ENCODE results near the gene RNASEL.

RNASEL gene

DNA sequence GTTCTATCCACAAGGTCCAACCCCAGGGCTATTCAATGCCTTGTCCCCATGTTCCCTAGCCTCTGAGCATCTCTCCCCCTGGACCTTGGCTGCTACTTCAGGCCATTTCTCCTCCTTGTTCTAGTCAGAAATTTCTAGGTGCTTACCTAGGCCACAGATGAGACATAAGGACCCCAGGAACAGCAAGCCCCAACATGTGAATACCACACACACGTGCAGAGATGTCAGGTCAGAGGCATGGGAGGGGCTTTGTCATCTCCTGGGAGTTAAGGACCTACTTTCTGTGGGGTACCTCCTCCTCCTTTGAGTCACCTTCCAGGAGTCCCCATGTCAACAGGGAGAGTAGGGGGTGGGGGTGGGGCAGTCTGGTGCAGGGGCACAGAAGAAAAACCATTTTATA is 22.3 kb upstream of the RNASEL start:
- TF ChIP-seq, protein P1, sequence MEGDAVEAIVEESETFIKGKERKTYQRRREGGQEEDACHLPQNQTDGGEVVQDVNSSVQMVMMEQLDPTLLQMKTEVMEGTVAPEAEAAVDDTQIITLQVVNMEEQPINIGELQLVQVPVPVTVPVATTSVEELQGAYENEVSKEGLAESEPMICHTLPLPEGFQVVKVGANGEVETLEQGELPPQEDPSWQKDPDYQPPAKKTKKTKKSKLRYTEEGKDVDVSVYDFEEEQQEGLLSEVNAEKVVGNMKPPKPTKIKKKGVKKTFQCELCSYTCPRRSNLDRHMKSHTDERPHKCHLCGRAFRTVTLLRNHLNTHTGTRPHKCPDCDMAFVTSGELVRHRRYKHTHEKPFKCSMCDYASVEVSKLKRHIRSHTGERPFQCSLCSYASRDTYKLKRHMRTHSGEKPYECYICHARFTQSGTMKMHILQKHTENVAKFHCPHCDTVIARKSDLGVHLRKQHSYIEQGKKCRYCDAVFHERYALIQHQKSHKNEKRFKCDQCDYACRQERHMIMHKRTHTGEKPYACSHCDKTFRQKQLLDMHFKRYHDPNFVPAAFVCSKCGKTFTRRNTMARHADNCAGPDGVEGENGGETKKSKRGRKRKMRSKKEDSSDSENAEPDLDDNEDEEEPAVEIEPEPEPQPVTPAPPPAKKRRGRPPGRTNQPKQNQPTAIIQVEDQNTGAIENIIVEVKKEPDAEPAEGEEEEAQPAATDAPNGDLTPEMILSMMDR (IDR thresholded peaks at IDR 0.05; ENCODE audit: low read depth, low read length) = no peak
- DNase-seq (ENCODE audit: extremely low read depth, low read depth) = no peak

GRCh38 chr1:182610606-182611194 is 21.6 kb upstream of the RNASEL start:
- TF ChIP-seq, protein P1 (IDR thresholded peaks at IDR 0.05; ENCODE audit: low read depth, low read length) = no peak
- no peak for DNase-seq (ENCODE audit: extremely low read depth, low read depth)

DNA sequence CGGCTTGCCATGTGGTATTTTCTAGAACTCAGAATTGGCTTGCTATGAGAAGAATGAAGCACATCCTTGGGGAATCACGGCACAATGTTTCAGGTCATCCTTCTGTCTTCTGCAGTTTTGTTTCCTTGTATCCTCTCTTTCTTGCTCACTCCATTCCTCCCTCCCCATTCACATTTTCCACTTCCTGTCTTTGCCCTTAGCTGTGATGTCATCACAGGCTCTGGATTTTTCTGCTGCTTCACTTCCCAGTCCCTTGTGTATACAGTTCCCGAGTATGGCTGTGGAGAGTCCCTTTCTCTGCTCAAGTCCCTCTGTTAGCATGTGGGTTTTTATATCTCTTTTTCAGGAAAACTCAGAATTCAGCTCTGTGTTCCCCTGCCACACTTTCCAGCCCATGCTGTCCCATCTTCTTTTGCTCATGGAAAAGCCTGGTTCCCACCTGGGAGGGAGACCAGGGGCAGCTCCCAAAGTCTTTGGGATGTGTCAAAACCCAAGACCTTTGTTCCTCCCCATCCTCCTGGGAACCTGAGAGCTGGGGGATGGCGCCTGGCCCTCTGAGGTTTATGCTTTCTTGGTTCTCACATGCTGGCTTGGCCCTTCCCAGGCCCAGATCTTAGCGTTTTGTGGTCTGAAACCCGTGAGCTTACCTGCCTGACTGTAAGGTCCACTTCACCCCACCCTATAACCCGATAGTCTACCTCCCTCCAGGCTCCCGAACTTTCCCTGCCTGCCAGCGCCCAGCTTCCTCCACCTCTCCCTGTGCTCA is 20.0 kb upstream of the RNASEL start:
- TF ChIP-seq, protein P1 (IDR thresholded peaks at IDR 0.05; ENCODE audit: low read depth, low read length) = no peak
- DNase-seq (ENCODE audit: extremely low read depth, low read depth) = no peak

DNA sequence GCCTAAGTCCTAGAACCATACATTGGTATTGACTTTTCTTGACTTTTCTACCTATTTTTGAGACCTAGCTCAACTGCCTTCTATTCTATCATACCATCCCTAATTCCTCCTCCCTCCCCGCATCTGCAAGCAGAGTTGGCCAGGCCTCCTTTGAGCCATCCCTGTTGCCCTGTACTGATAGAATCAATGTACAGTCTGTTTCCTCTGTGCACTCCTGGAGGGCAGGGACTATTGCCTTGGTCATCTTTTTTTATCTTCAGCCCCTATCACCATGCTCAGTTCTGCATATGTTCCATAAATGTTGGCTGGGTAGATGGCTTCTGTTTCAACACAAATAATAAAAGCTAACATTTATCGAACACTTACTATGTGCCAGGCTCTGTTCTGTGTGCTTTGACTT is 19.2 kb upstream of the RNASEL start:
- no peak for DNase-seq (ENCODE audit: extremely low read depth, low read depth)
- TF ChIP-seq, protein P1 (IDR thresholded peaks at IDR 0.05; ENCODE audit: low read depth, low read length) = no peak

DNA sequence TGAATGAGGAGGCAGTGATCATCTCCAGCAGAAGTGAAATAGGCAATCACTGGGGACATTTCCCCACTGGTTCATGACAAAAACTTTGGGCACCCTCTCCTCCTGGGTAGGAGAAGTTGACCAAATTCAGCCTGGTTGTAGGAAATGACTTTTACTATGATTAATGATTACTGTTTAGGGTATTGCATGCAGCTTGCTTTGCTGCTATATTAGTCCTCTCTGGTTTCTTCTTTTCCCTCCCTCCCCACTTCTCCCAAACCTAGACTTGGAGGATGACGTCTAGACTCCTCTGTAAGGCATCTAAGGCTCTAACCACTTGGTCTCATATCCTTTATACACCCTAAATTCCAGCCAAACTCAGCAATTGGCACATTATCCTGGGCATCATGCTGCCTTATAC is 18.5 kb upstream of the RNASEL start:
- DNase-seq (ENCODE audit: extremely low read depth, low read depth) = no peak
- TF ChIP-seq, protein P1 (IDR thresholded peaks at IDR 0.05; ENCODE audit: low read depth, low read length) = no peak

DNA sequence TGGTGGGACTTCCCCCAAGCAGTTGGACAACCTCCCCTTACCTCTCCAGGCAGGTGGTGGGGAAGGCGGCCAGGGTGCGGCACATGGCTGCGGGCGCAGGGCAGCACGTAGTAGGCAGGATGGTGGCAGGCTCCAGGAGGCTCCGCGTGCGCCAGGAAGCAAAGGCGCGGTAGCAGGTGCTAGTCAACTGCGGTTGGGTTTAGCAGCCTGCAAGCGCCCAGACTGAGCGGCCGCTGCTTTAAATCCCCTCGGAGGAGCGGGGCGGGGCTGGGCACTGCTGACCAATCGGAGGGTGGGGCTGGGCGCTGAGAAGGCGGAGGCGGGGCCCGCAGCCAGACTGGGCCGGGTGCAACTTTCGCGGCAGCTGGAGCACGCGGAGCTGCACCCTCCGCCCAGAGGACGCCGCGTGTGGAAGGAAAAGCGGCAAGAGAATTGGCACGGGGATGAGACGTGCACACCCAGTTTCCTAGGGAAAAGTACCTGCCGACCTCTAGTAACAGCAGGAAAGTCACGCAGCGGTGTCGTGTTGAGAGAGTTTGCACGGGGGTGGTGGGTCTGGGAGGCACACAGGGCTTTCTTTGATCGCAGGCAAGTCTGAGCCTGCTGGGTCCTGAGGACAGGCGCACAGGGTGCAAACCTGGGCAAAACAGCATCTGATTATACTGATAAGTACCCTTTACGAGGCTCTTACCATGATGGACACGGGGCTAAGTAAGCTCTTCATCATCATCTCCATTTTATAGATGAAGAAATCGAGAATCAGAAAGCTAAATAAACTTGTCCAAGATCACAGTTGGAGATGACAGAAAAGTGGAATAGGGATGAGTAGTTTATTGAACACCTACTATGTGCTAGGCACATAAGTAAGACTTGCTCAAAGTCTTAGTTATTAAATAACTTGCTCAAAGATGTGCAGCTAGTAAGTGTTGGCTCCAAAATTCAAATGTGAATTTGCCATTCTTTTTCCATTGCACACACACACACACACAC is 15.4 kb upstream of the RNASEL start, which contains the start of gene RGS16:
TSS of gene RGS16 (minus strand) at position 215 of the 990 bp plus-strand sequence. CDS start at position 85, 130 bp downstream.
- DNase-seq (ENCODE audit: extremely low read depth, low read depth) = no peak
- TF ChIP-seq, protein P1 (IDR thresholded peaks at IDR 0.05; ENCODE audit: low read depth, low read length) = no peak
